ENCODE data around the gene CDPF1. TPM values are rescaled to one million over a fixed set of nuclear protein-coding genes. Genes with fewer than 3 reads are reported as not detected.

CDPF1 gene
- total and polyA plus RNA-seq, 12 donors = 6.3 to 12.7 (median 7.6) TPM

GRCh38 chr22:46195487-46196165 is 54.5 kb downstream of the CDPF1 start:
- no peak for TF ChIP-seq CTCF (IDR thresholded peaks at IDR 0.05)
- peak overlapping the region in 7 of 10 donors; percentile 26 to 82 (median 74) for H3K27ac ChIP-seq
- ATAC-seq (peak in 5 of 8 donors; percentile 14 to 51 (median 27)), DNase-seq (no peak)
- no peaks in the 10 kb centered on the region for H3K9me3 ChIP-seq
- peaks cover 0 to 35% (median 31%) of the 10 kb centered on the region in 9 donors for H3K4me1 ChIP-seq
- no peaks in the 10 kb centered on the region for H3K27me3 ChIP-seq
- peaks cover 0 to 46% (median 14%) of the 10 kb centered on the region in 9 donors for H3K36me3 ChIP-seq
- 80 to 82% methylated on average over 18 of the region's 18 CpGs for WGBS, 2 donors
- intact Hi-C loops (cut with DNase I) = loop anchor here in 1 of 10 donors (5.0 kb wide), 1 partner anchor 42 kb away; no protein-coding TSS in a partner anchor
- H3K4me3 ChIP-seq = no peak overlapping the region

Other genes with a start within 250 kb of the CDPF1 start
- gene PPARA, start 99.8 kb downstream of the CDPF1 start, total RNA-seq = 10 to 100 TPM; 69.0 to 89.5 (median 81.1) TPM
- 10 to 100 TPM; 15.5 to 20.3 TPM for gene PPARA, start 99.8 kb downstream of the CDPF1 start, polyA plus RNA-seq
- under 1 TPM in 9 of 10 donors, not detected in 1; 0.05 to 0.23 (median 0.13) TPM for gene PKDREJ, start 13.1 kb upstream of the CDPF1 start, total RNA-seq
- gene PKDREJ, start 13.1 kb upstream of the CDPF1 start, polyA plus RNA-seq = under 1 TPM; 0.01 to 0.07 TPM
- gene TTC38, start 17.7 kb upstream of the CDPF1 start, total RNA-seq = 10 to 100 TPM; 20.5 to 29.2 (median 26.1) TPM
- gene TTC38, start 17.7 kb upstream of the CDPF1 start, polyA plus RNA-seq = 10 to 100 TPM; 22.2 to 27.2 TPM
- 1 to 10 TPM in 2 of 10 donors, under 1 TPM in 8; 0.17 to 4.7 (median 0.37) TPM for gene GTSE1, start 46.6 kb upstream of the CDPF1 start, total RNA-seq
- gene GTSE1, start 46.6 kb upstream of the CDPF1 start, polyA plus RNA-seq = under 1 TPM; 0.29 to 0.33 TPM
- 10 to 100 TPM; 22.1 to 54.1 (median 26.5) TPM for gene TRMU, start 85.4 kb upstream of the CDPF1 start, total RNA-seq
- 10 to 100 TPM; 44.0 to 80.5 TPM for gene TRMU, start 85.4 kb upstream of the CDPF1 start, polyA plus RNA-seq

All from heart right ventricle (tissue), 16 donors.